ENCODE results near the gene LRRC61.
A peak's percentile ranks its signal among the peaks of the same experiment; 100 is the strongest.

The LRRC61 gene

GRCh38 chr7:150359622-150360362, 36.6 kb downstream of the LRRC61 start:
- H3K4me1 Mint-ChIP-seq (ENCODE audit: low read depth) = peaks cover 46% of the 10 kb centered on the region
- no peaks in the 10 kb centered on the region for H3K9me3 Mint-ChIP-seq
- peak overlapping the region; percentile 64 for H3K27ac Mint-ChIP-seq
- no peaks in the 10 kb centered on the region for H3K36me3 Mint-ChIP-seq (ENCODE audit: low read depth)
- no peak overlapping the region for H3K4me3 Mint-ChIP-seq
- intact Hi-C loops (cut with micrococcal nuclease) = no loop called here
- H3K27me3 Mint-ChIP-seq = peaks cover 8% of the 10 kb centered on the region

GRCh38 chr7:150360363-150361058, 37.4 kb downstream of the LRRC61 start:
- Mint-ChIP-seq H3K27ac (peak overlapping the region; percentile 64), H3K4me1 (ENCODE audit: low read depth) (peaks cover 52% of the 10 kb centered on the region), H3K9me3 (no peaks in the 10 kb centered on the region), H3K36me3 (ENCODE audit: low read depth) (no peaks in the 10 kb centered on the region), H3K4me3 (no peak overlapping the region), H3K27me3 (peaks cover 8% of the 10 kb centered on the region)
- intact Hi-C loops (cut with micrococcal nuclease) = no loop called here

GRCh38 chr7:150361402-150361801, 38.2 kb downstream of the LRRC61 start:
- H3K36me3 Mint-ChIP-seq (ENCODE audit: low read depth) = no peaks in the 10 kb centered on the region
- H3K27me3 Mint-ChIP-seq = peaks cover 8% of the 10 kb centered on the region
- H3K27ac Mint-ChIP-seq = peak overlapping the region; percentile 14
- H3K9me3 Mint-ChIP-seq = no peaks in the 10 kb centered on the region
- H3K4me3 Mint-ChIP-seq = no peak overlapping the region
- peaks cover 61% of the 10 kb centered on the region for H3K4me1 Mint-ChIP-seq (ENCODE audit: low read depth)
- intact Hi-C loops (cut with micrococcal nuclease) = no loop called here

GRCh38 chr7:150361807-150362621, 38.9 kb downstream of the LRRC61 start:
- Mint-ChIP-seq H3K4me3 (no peak overlapping the region), H3K4me1 (ENCODE audit: low read depth) (peaks cover 62% of the 10 kb centered on the region), H3K27me3 (peaks cover 8% of the 10 kb centered on the region), H3K27ac (peak overlapping the region; percentile 85), H3K36me3 (ENCODE audit: low read depth) (no peaks in the 10 kb centered on the region), H3K9me3 (no peaks in the 10 kb centered on the region)
- intact Hi-C loops (cut with micrococcal nuclease) = no loop called here

GRCh38 chr7:150363370-150363769, 40.2 kb downstream of the LRRC61 start:
- no peak overlapping the region for H3K4me3 Mint-ChIP-seq
- peaks cover 8% of the 10 kb centered on the region for H3K27me3 Mint-ChIP-seq
- intact Hi-C loops (cut with micrococcal nuclease) = no loop called here
- H3K27ac Mint-ChIP-seq = peak overlapping the region; percentile 85
- H3K9me3 Mint-ChIP-seq = no peaks in the 10 kb centered on the region
- H3K4me1 Mint-ChIP-seq (ENCODE audit: low read depth) = peaks cover 52% of the 10 kb centered on the region
- no peaks in the 10 kb centered on the region for H3K36me3 Mint-ChIP-seq (ENCODE audit: low read depth)

GRCh38 chr7:150363872-150364271, 40.7 kb downstream of the LRRC61 start:
- peaks cover 52% of the 10 kb centered on the region for H3K4me1 Mint-ChIP-seq (ENCODE audit: low read depth)
- H3K27me3 Mint-ChIP-seq = peaks cover 8% of the 10 kb centered on the region
- H3K27ac Mint-ChIP-seq = peak overlapping the region; percentile 85
- intact Hi-C loops (cut with micrococcal nuclease) = loop anchor here (2.0 kb wide), 1 partner anchor 17 kb away; no protein-coding TSS in a partner anchor
- peaks cover 3% of the 10 kb centered on the region for H3K36me3 Mint-ChIP-seq (ENCODE audit: low read depth)
- H3K4me3 Mint-ChIP-seq = no peak overlapping the region
- H3K9me3 Mint-ChIP-seq = no peaks in the 10 kb centered on the region

GRCh38 chr7:150365194-150365593, 42.0 kb downstream of the LRRC61 start:
- peaks cover 7% of the 10 kb centered on the region for H3K27me3 Mint-ChIP-seq
- no peak overlapping the region for H3K4me3 Mint-ChIP-seq
- intact Hi-C loops (cut with micrococcal nuclease) = loop anchor here (2.0 kb wide), 1 partner anchor 16 kb away; no protein-coding TSS in a partner anchor
- peaks cover 16% of the 10 kb centered on the region for H3K36me3 Mint-ChIP-seq (ENCODE audit: low read depth)
- peaks cover 56% of the 10 kb centered on the region for H3K4me1 Mint-ChIP-seq (ENCODE audit: low read depth)
- H3K27ac Mint-ChIP-seq = peak overlapping the region; percentile 96
- no peaks in the 10 kb centered on the region for H3K9me3 Mint-ChIP-seq

- H3K36me3 Mint-ChIP-seq (ENCODE audit: low read depth) = peaks cover 22% of the 10 kb centered on the region
- H3K9me3 Mint-ChIP-seq = no peaks in the 10 kb centered on the region
- peaks cover 62% of the 10 kb centered on the region for H3K4me1 Mint-ChIP-seq (ENCODE audit: low read depth)
- intact Hi-C loops (cut with micrococcal nuclease) = loop anchor here (2.0 kb wide), 2 partner anchors 15 to 69 kb away; no protein-coding TSS in a partner anchor
- peak overlapping the region; percentile 96 for H3K27ac Mint-ChIP-seq
- no peak overlapping the region for H3K4me3 Mint-ChIP-seq
- H3K27me3 Mint-ChIP-seq = peaks cover 7% of the 10 kb centered on the region
These were observed 42.7 kb downstream of the LRRC61 start for GRCh38 chr7:150365673-150366398.

GRCh38 chr7:150367677-150368095, 44.5 kb downstream of the LRRC61 start:
- Mint-ChIP-seq H3K27me3 (no peaks in the 10 kb centered on the region), H3K36me3 (ENCODE audit: low read depth) (peaks cover 41% of the 10 kb centered on the region), H3K27ac (peak overlapping the region; percentile 94), H3K4me1 (ENCODE audit: low read depth) (peaks cover 59% of the 10 kb centered on the region), H3K9me3 (no peaks in the 10 kb centered on the region), H3K4me3 (peak overlapping the region; percentile 93)
- intact Hi-C loops (cut with micrococcal nuclease) = loop anchor here (2.0 kb wide), 1 partner anchor 67 kb away; no protein-coding TSS in a partner anchor

GRCh38 chr7:150368096-150368883, 45.1 kb downstream of the LRRC61 start, which contains the start of gene REPIN1:
Gene REPIN1, plus strand, starts transcription at chr7:150368822. Its CDS starts 890 bp downstream, at chr7:150369712.
- peaks cover 47% of the 10 kb centered on the region for H3K36me3 Mint-ChIP-seq (ENCODE audit: low read depth)
- peak within 1 kb of the TSS; percentile 94 for H3K27ac Mint-ChIP-seq
- H3K4me1 Mint-ChIP-seq (ENCODE audit: low read depth) = peaks cover 59% of the 10 kb centered on the region
- intact Hi-C loops (cut with micrococcal nuclease) = no loop called here
- peak within 1 kb of the TSS; percentile 93 for H3K4me3 Mint-ChIP-seq
- H3K9me3 Mint-ChIP-seq = no peaks in the 10 kb centered on the region
- no peaks in the 10 kb centered on the region for H3K27me3 Mint-ChIP-seq

GRCh38 chr7:150368884-150369747, 46.0 kb downstream of the LRRC61 start:
- peaks cover 55% of the 10 kb centered on the region for H3K36me3 Mint-ChIP-seq (ENCODE audit: low read depth)
- intact Hi-C loops (cut with micrococcal nuclease) = loop anchor here (1.0 kb wide), 1 partner anchor 9 kb away; no protein-coding TSS in a partner anchor
- peak overlapping the region; percentile 93 for H3K4me3 Mint-ChIP-seq
- H3K27me3 Mint-ChIP-seq = no peaks in the 10 kb centered on the region
- no peaks in the 10 kb centered on the region for H3K9me3 Mint-ChIP-seq
- peaks cover 57% of the 10 kb centered on the region for H3K4me1 Mint-ChIP-seq (ENCODE audit: low read depth)
- peak overlapping the region; percentile 94 for H3K27ac Mint-ChIP-seq

Data from dendritic cell treated with granulocyte-macrophage colony-stimulating factor and Interleukin-4, amounts not matched to agents 40 ng/mL and 50 ng/mL, for 4 days (primary cell).